Coronary artery (tissue), 2 donors: ENCODE results near the gene CNTLN.

Experiments
- DNase-seq: peaks from one replicate; pipeline ENCODE4 v3.0.0-alpha.2; 2017; ENCODE audit warnings: low spot score
- H3K27ac ChIP-seq, 2 donors: fragments of 200-600 bp; sonication (generic); one replicate each; pipeline ENCODE4 v1.5.1; 2016 to 2019
- H3K4me3 ChIP-seq: fragments of 200-600 bp; sonication (generic); 2 replicates; pipeline ENCODE4 v1.5.1; 2016; ENCODE audit warnings: mild to moderate bottlenecking, moderate library complexity
- CTCF ChIP-seq: fragments of 200-600 bp; sonication (generic); IDR thresholded peaks from one replicate; pipeline ENCODE4 v1.5.1; 2019; ENCODE audit warnings: antibody characterized with exemption

The CNTLN gene, protein sequence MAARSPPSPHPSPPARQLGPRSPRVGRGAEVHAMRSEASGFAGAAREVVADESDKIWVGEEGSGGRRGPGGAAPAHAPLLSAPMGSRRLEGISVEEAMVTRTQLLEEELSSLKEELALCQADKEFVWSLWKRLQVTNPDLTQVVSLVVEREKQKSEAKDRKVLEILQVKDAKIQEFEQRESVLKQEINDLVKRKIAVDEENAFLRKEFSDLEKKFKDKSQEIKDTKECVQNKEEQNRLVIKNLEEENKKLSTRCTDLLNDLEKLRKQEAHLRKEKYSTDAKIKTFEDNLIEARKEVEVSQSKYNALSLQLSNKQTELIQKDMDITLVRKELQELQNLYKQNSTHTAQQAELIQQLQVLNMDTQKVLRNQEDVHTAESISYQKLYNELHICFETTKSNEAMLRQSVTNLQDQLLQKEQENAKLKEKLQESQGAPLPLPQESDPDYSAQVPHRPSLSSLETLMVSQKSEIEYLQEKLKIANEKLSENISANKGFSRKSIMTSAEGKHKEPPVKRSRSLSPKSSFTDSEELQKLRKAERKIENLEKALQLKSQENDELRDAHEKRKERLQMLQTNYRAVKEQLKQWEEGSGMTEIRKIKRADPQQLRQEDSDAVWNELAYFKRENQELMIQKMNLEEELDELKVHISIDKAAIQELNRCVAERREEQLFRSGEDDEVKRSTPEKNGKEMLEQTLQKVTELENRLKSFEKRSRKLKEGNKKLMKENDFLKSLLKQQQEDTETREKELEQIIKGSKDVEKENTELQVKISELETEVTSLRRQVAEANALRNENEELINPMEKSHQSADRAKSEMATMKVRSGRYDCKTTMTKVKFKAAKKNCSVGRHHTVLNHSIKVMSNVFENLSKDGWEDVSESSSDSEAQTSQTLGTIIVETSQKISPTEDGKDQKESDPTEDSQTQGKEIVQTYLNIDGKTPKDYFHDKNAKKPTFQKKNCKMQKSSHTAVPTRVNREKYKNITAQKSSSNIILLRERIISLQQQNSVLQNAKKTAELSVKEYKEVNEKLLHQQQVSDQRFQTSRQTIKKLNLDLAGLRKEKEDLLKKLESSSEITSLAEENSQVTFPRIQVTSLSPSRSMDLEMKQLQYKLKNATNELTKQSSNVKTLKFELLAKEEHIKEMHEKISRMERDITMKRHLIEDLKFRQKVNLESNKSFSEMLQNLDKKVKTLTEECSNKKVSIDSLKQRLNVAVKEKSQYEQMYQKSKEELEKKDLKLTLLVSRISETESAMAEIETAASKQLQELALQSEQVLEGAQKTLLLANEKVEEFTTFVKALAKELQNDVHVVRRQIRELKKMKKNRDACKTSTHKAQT (N-terminal part only)

GRCh38 chr9:17134396-17135294 lies at the start of gene CNTLN:
Gene CNTLN (plus strand): TSS chr9:17135040. CDS start chr9:17135066, 26 bp downstream.
- Histone ChIP-seq H3K27ac (peak within 1 kb of the TSS; percentile 89 to 96), H3K4me3 (peak within 1 kb of the TSS; percentile 99)
- DNase-seq, result peak; percentile 95
- TF ChIP-seq CTCF, result no peak

DNA sequence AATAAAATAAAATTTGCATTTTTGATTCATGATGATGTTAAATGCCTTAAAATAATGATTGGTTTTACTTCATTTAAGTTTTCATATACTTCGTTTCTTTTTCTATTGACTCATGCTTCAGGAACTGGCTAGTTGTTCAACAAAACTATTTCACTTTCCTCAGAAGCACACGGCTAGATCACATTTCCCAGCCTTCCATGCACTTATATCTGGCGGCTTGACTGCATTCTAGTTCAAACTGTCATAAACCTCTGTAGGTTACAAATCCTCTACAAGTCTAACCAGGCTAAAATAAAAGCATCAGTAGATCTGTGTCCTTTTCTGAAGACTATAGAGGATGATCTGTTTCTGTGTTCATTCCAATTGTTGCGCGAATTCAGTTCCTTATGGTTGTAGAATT lies 46.3 kb upstream of the CNTLN start:
- TF ChIP-seq CTCF, result no peak
- Histone ChIP-seq H3K4me3 (no peak overlapping the region), H3K27ac (no peak overlapping the region)
- DNase-seq, result no peak

DNA sequence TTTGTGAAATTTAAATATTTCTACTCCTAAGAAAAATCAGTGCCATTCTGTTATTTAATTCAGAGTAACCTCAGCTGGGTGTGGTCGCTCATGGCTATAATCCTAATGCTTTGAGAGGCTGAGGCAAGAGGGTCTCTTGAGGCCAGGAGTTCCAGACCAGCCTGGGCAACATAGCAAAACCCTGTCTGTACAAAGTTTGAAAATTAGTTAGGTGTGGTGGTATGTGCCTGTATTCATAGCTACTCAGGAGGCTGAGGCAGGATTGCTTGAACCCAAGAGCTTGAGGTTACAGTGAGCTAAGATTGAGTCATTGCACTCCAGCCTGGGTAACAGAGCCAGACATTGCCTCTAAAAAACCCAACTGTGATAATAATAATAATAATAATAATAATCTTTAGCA lies 44.8 kb upstream of the CNTLN start:
- Histone ChIP-seq H3K4me3 (no peak overlapping the region), H3K27ac (no peak overlapping the region)
- no peak for TF ChIP-seq CTCF
- no peak for DNase-seq

GRCh38 chr9:17116400-17116837 lies 18.4 kb upstream of the CNTLN start:
- no peak for DNase-seq
- TF ChIP-seq CTCF, result no peak
- H3K4me3 ChIP-seq, result no peak overlapping the region
- H3K27ac ChIP-seq, result no peak overlapping the region

DNA sequence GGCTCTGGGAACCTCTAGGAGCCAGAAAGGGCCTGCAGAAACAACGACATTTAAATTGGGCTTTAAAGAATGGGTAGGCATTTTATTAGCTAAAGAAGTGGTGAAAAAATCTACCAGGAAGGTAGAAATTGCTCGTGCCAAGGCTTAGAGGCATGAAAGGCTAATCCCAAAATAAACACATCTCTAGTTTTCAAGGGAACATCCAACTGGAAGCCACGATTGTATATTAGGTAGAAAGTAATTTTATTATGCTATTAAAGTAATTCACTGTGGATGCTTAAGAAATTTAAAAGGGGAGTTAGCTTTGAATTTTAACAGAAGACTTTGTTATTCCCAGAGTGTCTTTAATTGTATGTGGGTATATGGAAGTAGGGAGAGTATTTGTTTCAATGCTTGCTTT lies 17.5 kb upstream of the CNTLN start:
- H3K4me3 ChIP-seq, result no peak overlapping the region
- no peak overlapping the region for H3K27ac ChIP-seq
- TF ChIP-seq CTCF, result no peak
- DNase-seq, result no peak

- Histone ChIP-seq H3K27ac (no peak overlapping the region), H3K4me3 (no peak overlapping the region)
- TF ChIP-seq CTCF, result no peak
- no peak for DNase-seq
Observed at GRCh38 chr9:17120203-17120602, 14.6 kb upstream of the CNTLN start.
